Right renal pelvis (tissue), 4 donors: ENCODE data around the gene LDAH. TPM values are rescaled to one million over a fixed set of nuclear protein-coding genes. Genes with fewer than 3 reads are reported as not detected.

Experiments used
- DNase-seq, 4 donors: peaks; one replicate each; pipeline ENCODE4 v3.0.0-alpha.2; 2013; ENCODE audit warnings: low read depth in 4 of 4, low spot score in 3 of 4, missing footprints in 1 of 4
- polyA plus RNA-seq, 4 donors: library from polyadenylated mRNA; unstranded; fragments of 120-200 nt; gene quantifications; one replicate each; pipeline ENCODE4 v1.2.1, GENCODE V29; 2013; ENCODE audit not compliant: insufficient read length in 4 of 4

The LDAH gene
- polyA plus RNA-seq, 4 donors = 37.2 to 45.5 (median 40.6) TPM

DNA sequence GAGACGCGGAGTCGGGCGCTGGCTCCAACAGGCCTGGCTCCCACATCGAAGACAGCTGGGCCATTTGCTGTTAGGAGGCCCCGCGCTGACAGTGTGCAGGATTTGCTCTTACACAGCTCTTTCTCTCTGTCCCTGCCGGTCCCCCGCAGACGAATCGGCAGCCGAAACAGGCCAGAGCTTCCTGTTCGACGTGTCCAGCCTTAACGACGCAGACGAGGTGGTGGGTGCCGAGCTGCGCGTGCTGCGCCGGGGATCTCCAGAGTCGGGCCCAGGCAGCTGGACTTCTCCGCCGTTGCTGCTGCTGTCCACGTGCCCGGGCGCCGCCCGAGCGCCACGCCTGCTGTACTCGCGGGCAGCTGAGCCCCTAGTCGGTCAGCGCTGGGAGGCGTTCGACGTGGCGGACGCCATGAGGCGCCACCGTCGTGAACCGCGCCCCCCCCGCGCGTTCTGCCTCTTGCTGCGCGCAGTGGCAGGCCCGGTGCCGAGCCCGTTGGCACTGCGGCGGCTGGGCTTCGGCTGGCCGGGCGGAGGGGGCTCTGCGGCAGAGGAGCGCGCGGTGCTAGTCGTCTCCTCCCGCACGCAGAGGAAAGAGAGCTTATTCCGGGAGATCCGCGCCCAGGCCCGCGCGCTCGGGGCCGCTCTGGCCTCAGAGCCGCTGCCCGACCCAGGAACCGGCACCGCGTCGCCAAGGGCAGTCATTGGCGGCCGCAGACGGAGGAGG is 152.4 kb downstream of the LDAH start:
- DNase-seq = no peak

DNA sequence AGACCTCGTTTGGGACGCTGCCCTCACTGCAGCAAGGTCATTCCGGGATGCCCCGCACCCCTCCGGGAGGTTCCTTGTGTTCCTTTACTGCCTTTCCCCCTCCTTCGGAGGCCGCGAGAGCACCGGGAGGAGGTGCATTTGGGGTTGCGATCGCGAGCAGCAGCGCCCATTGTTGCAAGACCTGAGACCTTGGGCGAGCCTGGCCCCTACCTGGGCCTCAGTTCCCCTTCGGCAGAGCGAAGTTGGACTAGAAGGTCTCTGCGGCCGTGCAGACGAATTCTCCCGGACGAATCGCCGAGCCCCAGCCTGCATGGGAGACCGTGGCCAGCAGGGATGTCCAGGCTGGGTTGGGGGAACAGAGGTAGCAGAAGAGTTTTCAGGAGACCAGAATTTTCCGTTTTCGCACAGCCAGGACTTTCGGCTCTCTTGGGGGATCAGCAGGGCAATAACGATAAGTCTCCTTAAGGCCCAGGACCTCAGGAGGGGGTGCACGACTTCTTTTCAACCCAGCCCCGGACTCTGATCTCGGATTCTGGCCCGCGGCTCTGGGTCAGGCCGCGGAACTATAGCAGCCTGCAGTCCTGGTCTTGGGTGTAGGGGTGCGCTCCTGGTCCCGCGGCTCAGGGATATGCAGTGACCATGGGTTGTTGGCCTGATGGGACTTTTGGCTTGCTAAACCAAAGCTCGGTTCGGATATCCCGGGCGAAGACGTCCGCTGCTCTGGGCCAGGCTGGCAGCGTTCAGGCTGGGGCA is 153.2 kb downstream of the LDAH start:
- DNase-seq = no peak

- DNase-seq = no peak
These were observed 153.9 kb downstream of the LDAH start for GRCh38 chr2:20668871-20669475.

GRCh38 chr2:20668451-20668850 is 154.4 kb downstream of the LDAH start:
- no peak for DNase-seq

DNA sequence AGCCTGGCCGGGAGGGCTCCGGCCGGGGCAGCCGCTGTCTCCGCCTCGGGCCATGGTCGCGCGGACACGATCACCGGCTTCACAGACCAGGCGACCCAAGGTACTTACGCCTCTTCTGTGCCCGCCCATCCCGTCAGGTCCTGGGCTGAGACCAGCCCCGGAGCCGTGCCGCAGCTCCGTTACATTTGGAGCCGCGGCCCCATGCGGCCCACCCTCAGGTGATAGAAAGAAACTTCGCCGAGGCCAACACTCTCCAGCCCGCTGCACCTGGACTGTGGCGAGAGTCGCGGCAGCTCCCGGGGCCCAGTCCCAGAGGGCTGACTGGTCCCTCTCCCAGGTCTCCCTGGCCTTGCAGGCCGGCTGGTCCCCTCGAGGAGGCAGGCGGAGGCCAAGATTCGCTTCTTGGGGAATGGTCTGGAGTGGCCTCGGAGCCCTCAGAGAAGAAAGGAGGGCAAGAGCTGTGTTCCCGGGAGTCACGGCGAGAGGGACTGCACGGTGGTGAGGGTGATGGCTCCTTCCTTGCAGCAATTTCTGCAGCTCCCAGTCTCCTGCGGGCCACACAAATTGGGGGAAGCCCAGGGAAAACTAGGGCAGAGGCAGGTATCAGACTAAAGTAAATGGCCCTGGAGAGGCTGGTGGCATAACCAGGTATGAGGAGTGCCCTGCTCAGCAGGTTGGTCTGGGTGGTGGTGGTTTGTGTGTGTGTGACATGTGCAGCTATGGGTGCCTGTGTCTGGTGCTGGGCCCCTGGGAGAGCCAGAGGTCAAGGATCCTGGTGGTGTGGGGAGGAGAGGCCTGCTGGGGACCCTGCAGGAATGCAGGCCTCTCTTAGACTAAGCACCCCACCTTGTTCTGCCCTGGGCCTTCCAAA is 155.1 kb downstream of the LDAH start:
- DNase-seq = no peak

DNA sequence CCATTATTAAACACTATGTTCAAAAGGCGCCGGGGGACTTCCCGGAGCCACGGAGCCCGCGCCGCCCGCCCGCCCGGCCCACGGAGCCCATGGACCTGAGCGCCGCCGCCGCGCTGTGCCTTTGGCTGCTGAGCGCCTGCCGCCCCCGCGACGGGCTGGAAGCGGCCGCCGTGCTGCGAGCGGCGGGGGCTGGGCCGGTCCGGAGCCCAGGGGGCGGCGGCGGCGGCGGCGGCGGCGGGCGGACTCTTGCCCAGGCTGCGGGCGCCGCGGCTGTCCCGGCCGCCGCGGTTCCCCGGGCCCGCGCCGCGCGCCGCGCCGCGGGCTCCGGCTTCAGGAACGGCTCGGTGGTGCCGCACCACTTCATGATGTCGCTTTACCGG is 155.8 kb downstream of the LDAH start:
- no peak for DNase-seq

GRCh38 chr2:20666304-20667150 is 156.4 kb downstream of the LDAH start, which contains the start of gene GDF7:
GDF7 (plus strand) TSS chr2:20667144; CDS start chr2:20667240, 96 bp downstream.
- DNase-seq = no peak

- no peak for DNase-seq
These were observed 156.9 kb downstream of the LDAH start for GRCh38 chr2:20666005-20666303.

- DNase-seq = no peak
These were observed 157.5 kb downstream of the LDAH start for GRCh38 chr2:20665243-20666004.

DNA sequence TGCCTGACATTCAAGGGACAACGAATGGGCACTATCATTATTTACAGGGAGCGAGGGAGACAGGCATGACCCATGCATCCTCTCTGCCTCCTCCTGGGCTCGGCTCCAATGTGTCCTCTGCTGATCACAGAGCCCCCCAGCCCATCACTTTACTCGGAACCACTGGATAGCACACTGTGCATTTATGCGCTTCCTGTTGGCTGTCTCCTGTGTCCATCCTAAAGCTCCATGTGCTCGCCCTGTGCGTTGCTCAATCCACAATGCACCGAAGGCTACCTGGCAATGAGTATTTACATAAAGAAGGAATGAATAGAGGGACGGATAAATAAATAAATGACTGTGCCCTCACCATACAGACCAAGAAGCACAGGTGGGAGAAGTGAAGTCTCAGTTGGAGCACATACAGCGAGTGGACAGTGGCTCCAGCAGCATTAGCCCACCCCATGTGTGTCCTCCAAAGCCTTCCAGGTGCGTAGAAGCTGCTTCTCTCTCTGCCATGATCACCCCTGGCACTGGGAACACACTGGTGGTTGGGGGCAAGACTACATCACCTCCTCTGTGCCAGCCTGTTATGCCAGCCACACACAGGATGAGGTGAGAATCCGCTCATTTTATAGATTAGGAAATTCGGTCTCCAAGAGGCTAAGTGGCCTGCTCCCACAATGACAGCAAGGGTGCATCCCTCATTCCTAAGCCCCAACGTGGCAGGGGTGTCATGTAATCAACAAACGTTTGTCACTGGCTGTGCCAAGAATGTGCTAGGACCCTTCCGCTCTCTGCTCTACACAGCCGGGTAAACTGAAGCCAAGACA is 158.3 kb downstream of the LDAH start:
- DNase-seq = no peak

- DNase-seq = no peak
These were observed 158.9 kb downstream of the LDAH start for GRCh38 chr2:20664071-20664390.

DNA sequence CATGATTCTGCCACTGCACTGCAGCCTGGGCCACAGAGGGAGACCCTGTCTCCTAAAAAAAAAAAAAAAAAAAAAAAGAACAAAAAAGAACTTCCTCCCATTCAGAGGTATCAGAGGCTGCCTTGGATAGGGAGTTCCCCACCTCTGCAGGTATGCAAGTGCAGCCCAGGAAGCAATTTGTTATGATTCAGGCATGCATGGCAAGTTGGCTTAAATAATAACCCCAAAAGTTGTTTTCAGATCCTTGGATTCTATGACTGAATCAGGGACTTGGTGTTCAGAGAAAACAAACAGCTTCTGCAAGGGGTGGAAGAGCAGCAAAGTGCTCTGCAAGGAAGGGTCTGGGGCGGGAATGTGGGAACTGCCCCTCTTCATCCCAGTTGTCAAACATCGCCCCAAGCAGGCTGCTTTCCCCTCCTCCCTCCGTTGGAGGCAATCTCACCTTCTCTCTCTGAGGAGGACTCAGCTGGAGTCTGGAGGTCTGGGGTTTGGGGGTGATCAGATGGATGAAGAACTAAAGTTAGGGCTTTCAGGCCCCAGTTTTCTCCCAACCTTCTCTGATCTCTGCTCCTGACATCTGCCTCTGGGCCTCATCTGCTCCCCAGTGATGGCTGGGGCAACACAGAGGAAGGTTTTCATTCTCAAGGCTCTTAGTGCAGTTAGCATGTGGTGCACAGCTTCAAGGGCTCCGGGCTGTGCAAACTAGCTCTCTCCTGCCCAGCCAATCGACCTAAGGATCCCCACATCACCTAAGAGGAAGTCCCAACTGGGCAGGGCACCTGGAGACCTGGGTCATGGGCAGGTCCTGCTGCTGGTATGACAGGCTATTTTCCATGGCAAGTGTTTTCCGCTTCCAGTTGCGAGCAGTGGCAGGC is 159.5 kb downstream of the LDAH start:
- DNase-seq = no peak

DNA sequence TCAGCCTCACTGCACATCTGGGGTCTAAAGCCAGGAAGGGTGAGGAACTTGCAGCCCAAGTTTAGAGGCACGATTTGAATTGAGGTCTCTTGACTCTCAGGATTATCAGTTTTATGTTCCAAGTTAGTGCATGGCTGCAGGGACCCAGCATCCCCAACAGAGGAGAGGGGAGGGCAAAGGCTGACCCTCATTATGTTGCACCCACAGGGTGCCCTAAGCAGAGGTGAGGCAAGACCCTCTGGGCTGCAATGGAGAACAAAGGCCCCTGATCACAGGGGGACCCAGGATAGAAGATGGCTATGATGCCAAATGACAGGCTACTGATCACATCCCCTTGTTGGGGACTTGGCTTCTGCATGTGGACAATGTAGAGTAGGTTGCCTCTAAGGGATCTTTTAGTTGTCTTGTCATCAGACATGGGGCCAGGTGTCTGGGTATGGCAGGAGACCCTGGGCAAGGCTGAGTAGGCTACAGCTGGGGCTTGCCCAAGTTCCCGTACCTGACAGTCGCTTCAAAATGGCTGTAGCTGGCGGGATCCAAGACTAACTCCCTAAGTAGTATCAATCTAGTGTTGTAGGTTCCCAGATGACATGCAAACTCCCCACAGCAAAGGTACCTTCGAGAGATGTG is 160.5 kb downstream of the LDAH start:
- DNase-seq = no peak

GRCh38 chr2:20661421-20662307 is 161.2 kb downstream of the LDAH start:
- peak in 1 of 4 donors; percentile 69 for DNase-seq

DNA sequence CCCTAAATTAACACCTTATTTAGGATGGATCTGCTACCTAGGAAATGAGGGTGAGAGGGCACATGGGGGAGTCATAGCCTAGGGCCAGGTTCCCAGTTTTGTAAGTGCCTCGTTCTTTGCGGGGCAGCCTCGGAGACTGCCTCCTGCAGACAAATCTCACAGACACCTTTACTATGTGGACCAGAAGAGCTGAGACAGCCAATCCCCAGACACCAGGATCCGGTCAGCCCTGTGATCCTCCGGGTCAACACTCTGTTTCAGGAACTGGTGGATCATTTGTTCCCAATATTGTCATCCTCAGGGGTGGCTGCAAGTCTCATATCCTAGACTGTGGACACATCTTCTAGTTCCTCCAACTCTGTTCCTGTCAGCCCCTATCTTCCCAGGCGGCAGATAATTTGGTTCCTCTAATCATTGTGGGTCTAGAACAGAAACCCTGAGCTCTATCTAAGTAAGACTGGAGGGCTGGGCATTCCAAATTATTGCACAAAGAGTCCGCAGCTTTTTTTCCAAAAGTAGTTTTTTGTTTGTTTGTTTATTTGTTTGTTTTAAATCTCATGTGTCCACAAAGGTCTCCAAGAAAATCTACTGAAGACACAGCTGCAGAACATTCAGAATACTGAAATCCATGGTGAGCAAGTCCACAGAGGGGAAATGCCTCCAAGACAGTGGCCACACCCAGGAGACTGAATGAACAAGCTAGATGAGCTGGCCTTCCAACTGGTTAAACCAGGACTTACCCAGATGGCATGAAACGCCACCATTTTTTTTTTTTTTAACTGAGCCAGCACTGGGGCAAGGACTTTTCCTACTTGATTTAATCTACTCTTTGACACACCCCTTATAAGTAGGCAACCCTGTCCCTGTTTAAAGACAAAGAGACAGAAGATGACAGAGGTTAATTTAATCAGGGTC is 162.1 kb downstream of the LDAH start:
- DNase-seq = no peak
